Kasumi-1 (cell line): ENCODE results near the gene FAIM2.
"Not testable (repeated sequence)": the region's sequence is repeated elsewhere in the genome, so short reads cannot be mapped to it uniquely, and the experiment has no call there.

Experiments used
- DNase-seq, 2 experiments: peaks; one replicate each; lab custom pipeline; 2025; lab: John Stamatoyannopoulos, UW

The FAIM2 gene

DNA sequence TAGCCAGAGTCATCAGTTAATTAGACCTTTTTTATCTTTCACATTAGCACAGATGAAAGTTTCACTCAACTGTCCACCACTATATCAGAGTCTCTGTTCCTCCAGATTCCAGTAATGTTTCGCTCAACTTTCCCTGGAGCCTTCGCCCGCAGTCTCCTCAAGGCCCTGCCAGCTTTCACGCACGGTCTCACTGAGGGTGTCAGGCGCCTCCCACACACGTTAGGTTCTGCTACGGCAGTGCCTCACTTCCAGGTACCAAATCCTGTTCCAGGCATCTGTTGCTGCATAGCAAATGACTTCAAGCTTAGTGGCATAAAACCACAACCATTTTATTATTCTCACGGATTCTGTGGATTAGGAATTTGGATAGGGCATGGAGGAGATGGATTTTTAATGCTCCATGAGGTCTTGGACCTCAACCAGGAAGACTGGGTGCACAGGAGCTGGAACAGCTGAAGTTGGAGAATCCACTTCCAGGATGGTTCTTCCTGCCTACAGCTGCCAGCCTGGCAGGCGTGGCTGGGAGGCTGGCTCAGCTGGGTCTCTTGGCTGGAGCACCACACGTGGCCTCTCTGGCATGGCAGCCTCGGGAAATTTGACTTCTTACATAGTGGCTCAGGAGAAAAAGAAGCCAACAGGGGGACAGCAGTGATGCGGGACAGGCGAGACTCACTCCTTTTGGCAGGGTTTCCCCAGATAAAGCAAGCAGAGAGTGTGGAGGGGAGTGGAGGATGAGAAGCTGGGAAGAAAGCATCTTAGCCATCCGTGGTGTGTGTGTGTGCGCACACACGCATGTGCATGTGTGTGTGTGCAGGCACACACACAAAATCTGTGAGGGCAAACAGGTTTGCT is 39.5 kb downstream of the FAIM2 start:
- DNase-seq = no peak

DNA sequence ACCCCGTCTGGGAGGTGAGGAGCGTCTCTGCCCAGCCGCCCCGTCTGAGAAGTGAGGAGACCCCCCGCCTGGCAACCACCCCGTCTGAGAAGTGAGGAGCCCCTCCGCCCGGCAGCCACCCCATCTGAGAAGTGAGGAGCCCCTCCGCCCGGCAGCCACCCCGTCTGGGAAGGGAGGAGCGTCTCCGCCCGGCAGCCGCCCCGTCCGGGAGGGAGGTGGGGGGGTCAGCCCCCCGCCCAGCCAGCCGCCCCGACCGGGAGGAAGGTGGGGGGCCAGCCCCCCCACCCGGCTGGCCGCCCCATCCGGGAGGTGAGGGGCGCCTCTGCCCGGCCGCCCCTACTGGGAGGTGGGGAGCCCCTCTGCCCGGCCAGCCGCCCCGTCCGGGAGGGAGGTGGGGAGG is 42.8 kb downstream of the FAIM2 start:
- DNase-seq = not testable (repeated sequence)

- not testable (repeated sequence) for DNase-seq
Measured at GRCh38 chr12:49855890-49856289, 47.8 kb downstream of the FAIM2 start.

- no peak for DNase-seq
Measured at GRCh38 chr12:49854976-49855375, 48.7 kb downstream of the FAIM2 start.

DNA sequence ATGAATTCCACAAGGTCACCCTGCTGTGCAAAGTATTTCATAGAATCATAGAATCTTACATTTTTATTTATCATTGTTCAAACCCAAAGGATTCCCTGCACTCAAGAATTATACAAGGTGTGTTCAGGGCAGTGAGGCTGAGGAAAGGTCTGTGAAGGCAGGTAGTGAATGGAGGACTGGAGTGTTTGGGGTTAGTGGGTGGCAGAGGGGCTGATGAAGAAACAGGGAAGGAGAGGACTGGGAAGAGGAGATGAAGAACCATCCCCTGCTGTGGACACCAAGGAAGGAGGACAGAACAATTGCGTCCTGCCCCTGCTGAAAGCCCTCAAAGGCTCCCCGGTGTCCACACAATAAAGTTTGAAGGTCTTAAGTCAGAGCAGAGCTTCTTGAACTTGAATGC is 50.0 kb downstream of the FAIM2 start:
- DNase-seq = no peak

- peak; percentile 9 to 15 for DNase-seq
Measured at GRCh38 chr12:49847161-49847560, 56.5 kb downstream of the FAIM2 start.

DNA sequence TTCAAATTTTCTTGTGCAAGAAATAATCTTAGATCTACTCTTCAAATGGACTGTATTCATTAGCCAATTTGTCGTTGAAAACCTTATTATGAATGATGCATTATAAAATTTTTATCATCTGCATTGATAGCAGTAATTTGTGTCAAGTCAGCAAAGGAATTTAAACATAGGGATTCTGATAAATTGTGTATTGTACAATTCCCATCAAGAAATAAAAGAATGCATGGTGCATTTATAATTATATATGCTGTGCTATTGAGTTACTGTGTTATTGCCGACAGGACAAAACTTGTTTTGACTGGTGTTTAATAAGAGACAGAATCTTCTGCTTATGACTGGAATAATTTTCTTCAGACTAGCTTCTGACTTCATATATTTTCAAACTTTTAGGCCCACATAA is 57.7 kb downstream of the FAIM2 start:
- no peak for DNase-seq

- no peak for DNase-seq
Measured at GRCh38 chr12:49843876-49844437, 59.7 kb downstream of the FAIM2 start.

DNA sequence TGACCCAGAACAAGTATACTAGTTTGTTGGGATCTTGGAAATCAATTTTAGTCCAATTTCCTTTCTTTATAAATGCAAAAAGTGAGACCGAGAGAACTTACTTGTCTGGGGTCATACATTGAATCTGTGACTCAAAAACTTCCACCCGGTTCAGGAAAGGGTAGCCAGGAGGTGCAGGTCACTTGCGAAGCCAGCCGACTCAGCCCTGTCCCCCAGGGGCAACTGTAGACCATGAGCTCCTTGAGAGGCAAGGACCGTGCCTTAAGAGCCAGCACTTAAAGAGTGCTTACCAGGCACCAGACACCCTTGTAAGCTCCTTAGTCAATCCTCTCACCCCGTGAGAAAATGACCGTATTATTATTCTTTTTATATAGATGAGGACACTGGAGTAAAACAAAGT is 60.3 kb downstream of the FAIM2 start:
- DNase-seq = no peak

DNA sequence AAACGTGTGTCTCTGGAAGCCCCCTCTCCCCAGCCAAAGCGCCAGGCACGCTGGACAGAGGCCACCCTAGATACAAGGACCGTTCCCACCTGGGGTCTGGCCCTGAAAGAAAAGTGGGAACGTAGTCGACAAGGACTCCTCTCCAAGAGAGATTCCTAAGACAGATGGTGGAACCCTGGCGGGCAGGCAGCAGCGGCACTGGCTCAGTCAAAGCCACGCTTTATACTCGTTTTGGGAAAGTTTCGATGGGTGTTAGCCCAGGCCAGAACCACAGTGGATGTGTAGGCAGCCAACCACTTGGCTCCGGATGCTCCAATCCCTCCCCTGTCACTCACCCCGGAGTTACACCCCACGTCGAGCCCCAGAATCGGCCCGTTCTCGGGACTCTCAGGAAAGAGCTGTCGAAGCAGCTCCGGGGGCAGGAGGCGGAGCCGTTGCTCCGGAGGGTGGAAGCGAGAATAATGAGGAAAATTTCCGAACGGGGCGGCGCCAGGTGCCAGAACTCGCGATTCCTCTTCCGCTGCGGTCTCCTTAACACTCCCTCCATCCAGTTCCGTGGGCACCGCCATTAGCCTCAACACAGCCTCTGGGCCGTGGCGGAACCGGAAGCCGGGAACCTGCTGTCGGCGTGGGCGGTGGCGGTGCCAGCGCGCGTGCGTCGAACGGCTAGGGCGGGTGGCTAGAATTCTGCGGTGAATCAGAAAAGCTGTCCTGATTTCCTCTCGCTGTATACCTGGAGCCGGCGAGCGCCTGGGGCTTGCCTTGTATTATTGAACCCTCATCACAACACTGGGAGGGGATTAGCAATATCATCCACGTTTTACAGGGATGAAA is 61.0 kb downstream of the FAIM2 start, which contains the start of gene BCDIN3D:
TSS of gene BCDIN3D (minus strand) at position 588 of the 834 bp plus-strand sequence. CDS start at position 569, 19 bp downstream.
- DNase-seq = peak; percentile 87 to 90

DNA sequence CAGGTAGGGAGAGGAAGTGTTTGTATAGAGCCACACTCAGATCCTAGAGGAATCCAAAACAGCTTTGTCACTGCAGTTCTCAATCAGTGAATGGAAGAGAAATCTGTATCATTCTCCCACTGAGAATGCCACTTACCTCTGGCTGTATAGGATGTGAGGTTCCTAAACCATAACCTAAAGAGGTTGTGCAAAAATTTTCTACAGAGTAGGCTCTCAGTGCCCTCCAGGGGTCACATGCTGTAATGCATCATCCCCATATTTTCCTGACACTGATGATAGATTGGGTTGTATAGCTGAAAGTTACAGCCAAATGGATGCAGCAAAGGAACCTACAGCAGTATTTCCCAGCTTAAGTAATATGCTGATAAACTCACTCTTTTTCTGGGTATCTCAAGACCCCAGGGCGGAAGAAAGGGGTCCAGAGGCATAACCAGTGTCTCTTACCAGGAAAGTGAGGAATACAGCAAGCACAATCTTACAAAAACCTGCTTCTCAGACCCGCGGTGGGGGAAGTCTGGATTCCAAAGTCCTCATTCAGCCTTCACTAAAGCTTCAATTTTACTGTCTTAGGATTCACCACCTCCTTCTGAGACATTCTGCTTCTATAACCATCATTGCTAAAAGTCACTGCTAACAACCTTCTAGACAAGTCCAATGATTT is 64.6 kb downstream of the FAIM2 start:
- DNase-seq = peak; percentile 69 to 79

- DNase-seq = no peak
Measured at GRCh38 chr12:49832836-49833421, 70.8 kb downstream of the FAIM2 start.

GRCh38 chr12:49831717-49832116 is 72.0 kb downstream of the FAIM2 start:
- DNase-seq = no peak

GRCh38 chr12:49828133-49829091 is 75.3 kb downstream of the FAIM2 start, which contains the start of gene NCKAP5L:
NCKAP5L (minus strand) TSS chr12:49828413; CDS start chr12:49804044, 24,369 bp downstream.
- peak; percentile 94 to 95 for DNase-seq

DNA sequence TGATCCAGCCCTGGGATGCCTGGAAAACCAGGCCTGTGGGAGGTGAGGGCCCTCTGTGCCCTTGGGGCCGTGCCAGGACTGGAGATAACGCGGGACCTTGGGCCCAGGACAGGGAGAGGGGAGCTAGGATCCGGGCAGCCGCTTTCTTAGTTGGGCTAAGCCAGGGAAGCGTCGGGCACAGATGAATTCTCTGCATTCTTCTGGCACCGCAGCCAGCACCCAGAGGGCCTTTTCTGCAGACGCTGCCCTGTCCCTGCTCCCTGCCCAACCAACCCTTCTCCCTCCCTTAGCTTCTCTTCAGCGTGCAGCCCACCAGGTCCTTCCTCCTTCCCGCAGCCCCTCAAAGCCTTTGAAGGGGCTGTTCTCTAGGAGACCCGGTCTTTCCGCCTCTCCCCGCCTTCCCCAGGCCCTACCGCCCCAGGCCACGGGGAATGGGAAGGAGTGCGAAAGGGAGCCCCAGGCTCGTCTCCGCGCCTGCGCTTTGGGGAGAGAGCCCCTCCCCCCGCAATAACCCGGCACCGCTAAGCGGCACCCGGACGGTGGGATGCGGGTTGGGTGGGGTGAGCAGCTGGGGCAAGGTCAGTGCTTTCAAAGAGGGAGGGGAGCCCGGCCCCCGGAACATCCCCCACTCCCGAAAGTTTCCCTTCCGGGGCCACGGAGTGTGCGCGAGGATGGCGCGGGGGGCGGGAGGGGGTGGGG is 76.2 kb downstream of the FAIM2 start:
- DNase-seq = peak; percentile 35 to 38

- DNase-seq = no peak
Measured at GRCh38 chr12:49827051-49827400, 76.7 kb downstream of the FAIM2 start.

GRCh38 chr12:49825971-49826421 is 77.7 kb downstream of the FAIM2 start:
- no peak for DNase-seq

- DNase-seq = peak; percentile 56 to 62
Measured at GRCh38 chr12:49825360-49825970, 78.2 kb downstream of the FAIM2 start.

- DNase-seq = peak; percentile 91 to 92
Measured at GRCh38 chr12:49824895-49825294, 78.8 kb downstream of the FAIM2 start.
